Gastroesophageal sphincter (tissue), 3 donors: Measurements from ENCODE around the gene RAI1.

Source experiments
- CTCF ChIP-seq, 4 experiments: fragments of 200-600 bp in 2 of 4; fragments of 450-650 bp in 2 of 4; sonication (generic) in 1 of 4; IDR thresholded peaks; one replicate each; pipeline ENCODE4 v1.5.1; 2017 to 2019; ENCODE audit warnings: antibody characterized with exemption in 4 of 4, mild to moderate bottlenecking in 2 of 4, moderate library complexity in 2 of 4
- POLR2AphosphoS5 ChIP-seq: sonication (generic); formaldehyde crosslinking; IDR thresholded peaks from one replicate; pipeline ENCODE4 v1.6.1; 2017; ENCODE audit warnings: antibody characterized with exemption

- TF ChIP-seq CTCF (IDR thresholded peaks at IDR 0.05) (no peak), POLR2AphosphoS5 (no peak)
Observed at GRCh38 chr17:17708295-17708694, 27.0 kb downstream of the RAI1 start.
